Activated CD4-positive, alpha-beta memory T cell treated with anti-CD3 and anti-CD28 coated beads, Interleukin-2, amount 10 ng/mL, durations not matched to agents 7 days and 5 days (primary cell): Measurements from ENCODE around the gene PNPLA2. TPM values are rescaled to one million over a fixed set of nuclear protein-coding genes. Genes with fewer than 3 reads are reported as not detected.

ENCODE experiments used
- CTCF ChIA-PET: fragments of 350-600 bp; sonication (Branson Sonifier 250); formaldehyde crosslinking; loops from one replicate; lab custom pipeline; 2021; ENCODE audit warnings: antibody characterized with exemption, inconsistent platforms; lab: Charles Lee
- POLR2A ChIA-PET: fragments of 350-600 bp; sonication (Branson Sonifier 250); formaldehyde crosslinking; loops from one replicate; lab custom pipeline; 2021; ENCODE audit warnings: antibody characterized with exemption; lab: Charles Lee
- DNase-seq: peaks from one replicate; pipeline ENCODE4 v3.0.0-alpha.2; 2020
- H3K27ac Mint-ChIP-seq: one replicate; pipeline ENCODE4 v1.8.0; 2021; ENCODE audit warnings: mild to moderate bottlenecking, mixed read lengths
- H3K27me3 Mint-ChIP-seq: one replicate; pipeline ENCODE4 v1.8.0; 2021; ENCODE audit warnings: mixed read lengths
- H3K36me3 Mint-ChIP-seq: one replicate; pipeline ENCODE4 v1.8.0; 2021; ENCODE audit warnings: low read depth, mixed read lengths
- H3K4me1 Mint-ChIP-seq: one replicate; pipeline ENCODE4 v1.8.0; 2021; ENCODE audit warnings: mixed read lengths
- H3K4me3 Mint-ChIP-seq: one replicate; pipeline ENCODE4 v1.8.0; 2021; ENCODE audit warnings: mild to moderate bottlenecking, mixed read lengths
- H3K9me3 Mint-ChIP-seq: one replicate; pipeline ENCODE4 v1.8.0; 2021; ENCODE audit warnings: mixed read lengths
- total RNA-seq, 2 experiments: library from RNA; stranded (reverse); gene quantifications; one replicate each; pipeline ENCODE4 v1.2.3, GENCODE V29; 2021

PNPLA2 gene
- total RNA-seq, 2 experiments from 2014 or later: 66.8 to 70.9 TPM

DNA sequence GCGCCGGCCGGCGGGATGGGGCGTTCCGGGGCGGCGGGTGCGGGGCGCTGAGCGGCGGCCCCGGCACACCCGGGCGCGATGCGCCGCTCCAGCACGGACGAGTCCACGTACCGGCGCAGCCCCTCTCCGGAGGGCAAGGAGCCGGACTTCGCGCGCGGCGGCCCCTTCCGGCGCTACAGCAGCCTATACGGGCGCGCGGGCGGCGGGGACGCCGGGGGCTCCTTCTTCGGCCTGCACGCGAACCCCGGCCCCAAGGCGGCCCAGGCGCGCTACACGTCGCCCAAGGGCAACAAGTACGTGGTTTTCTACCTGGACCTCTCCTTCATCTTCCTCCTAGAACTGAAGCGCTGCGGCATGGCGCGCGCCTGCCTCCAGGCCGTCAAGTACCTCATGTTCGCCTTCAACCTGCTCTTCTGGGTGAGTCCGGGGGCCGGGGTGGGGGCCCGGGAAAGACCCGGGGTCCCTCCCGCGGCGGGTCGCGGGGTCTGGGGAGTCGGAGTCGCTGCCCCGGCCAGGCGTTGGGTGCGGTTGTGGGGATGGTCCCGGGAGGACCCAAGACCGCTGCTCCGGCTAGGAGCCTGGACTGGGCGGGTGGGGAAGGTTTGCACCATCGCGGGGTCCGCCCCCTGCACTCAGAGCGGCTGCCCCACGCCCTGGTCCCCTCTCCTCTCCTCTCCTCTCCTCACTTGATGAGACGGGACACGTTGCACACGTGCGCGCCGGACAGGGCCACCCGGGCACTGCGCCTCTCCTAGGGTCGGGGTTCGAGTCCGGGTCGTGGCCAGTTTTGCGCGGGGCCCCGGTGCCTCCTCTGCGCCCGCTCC, 31.4 kb downstream of the PNPLA2 start:
- H3K4me1 Mint-ChIP-seq: peaks cover 7% of the 10 kb centered on the region
- H3K27me3 Mint-ChIP-seq: peaks cover 11% of the 10 kb centered on the region
- peak overlapping the region; percentile 50 for H3K4me3 Mint-ChIP-seq
- DNase-seq: no peak
- no peaks in the 10 kb centered on the region for H3K9me3 Mint-ChIP-seq
- H3K27ac Mint-ChIP-seq: no peak overlapping the region
- POLR2A ChIA-PET: interaction anchor here (1.6 kb wide), 1 partner anchor 8 kb away, joined by 5 read pairs; the partner anchor contains the start of genes POLR2L and TSPAN4
- no peaks in the 10 kb centered on the region for H3K36me3 Mint-ChIP-seq
- CTCF ChIA-PET: interaction anchor here (1.4 kb wide), 1 partner anchor 201 kb away, joined by 6 read pairs; no protein-coding TSS in a partner anchor

DNA sequence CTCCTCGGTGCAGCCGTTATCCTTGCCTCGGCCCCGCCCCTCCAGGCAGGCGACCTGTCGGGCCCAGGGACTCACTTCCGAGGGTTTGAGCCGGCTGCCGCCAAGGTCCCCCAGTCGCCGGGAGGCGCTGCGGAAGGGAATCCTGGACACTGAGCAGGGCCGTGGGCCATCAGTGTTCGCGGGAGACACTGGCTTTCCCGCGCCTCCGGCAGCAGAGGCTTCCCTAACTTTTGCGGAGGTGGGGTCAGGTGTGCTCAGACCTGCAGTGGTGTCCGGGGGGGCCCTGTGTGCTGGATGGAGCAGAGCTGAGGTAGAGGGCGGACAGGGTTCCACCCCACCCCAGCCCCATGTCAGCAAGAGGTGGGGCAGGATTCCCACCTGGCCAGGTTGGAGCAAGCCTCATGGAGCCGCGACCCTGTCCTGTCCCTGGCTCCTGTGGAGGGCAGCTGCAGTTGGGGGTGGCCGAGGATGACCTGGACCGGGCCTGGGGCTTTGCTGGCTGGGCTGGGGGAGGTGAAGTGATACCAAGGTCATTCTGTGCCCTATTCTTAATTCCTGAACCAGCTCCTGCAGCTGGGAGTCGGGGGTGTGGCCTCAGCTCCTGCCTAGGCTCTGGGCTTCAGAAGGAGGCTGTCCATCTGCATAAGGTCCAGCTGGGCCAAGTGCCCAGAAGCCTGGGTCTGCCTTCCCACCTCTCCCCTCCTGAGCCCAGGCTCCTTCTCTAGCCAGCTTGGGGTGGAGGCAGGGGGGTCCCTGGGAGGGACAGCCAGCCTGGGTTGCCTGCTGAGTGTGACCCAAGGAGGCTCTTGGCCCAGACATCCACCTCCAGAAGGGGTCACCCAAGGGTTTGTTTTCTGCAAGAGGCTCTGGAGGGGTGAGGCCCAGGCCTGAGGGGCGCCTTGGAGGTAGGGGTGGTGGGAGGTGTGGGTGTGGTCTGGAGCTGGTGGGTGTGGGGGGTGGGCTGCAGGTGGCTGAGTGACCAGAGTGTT, 32.4 kb downstream of the PNPLA2 start:
- no peaks in the 10 kb centered on the region for H3K36me3 Mint-ChIP-seq
- POLR2A ChIA-PET: interaction anchor here (0.6 to 1.6 kb wide), 2 partner anchors 9 to 11 kb away, joined by 4 to 5 read pairs; partner anchors contain the start of genes POLR2L and TSPAN4

DNA sequence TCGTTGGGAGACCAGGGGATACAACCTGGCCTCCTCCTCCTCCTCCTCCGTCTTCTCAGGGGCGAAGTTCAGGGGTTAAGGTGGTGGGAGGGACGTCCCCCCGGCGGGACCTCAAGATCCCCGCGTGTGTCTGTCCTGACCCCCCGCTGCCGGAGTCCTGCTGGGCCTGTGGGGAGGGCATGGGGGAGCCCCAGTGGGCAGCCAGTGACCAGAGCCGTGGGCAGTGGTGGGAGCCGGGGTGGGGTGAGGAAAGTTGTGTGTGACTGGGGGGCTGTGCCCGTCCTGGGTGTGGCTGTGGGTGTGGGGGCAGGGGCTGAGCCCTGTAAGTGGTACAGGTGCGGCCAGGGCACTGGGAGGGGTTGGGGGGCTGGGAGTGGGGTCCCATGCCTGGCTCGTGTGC, 34.0 kb downstream of the PNPLA2 start:
- ChIA-PET CTCF (no interaction called here), POLR2A (no interaction called here)
- Mint-ChIP-seq H3K27ac (no peak overlapping the region), H3K4me3 (no peak overlapping the region), H3K4me1 (peaks cover 7% of the 10 kb centered on the region), H3K36me3 (no peaks in the 10 kb centered on the region), H3K27me3 (peaks cover 11% of the 10 kb centered on the region), H3K9me3 (no peaks in the 10 kb centered on the region)
- no peak for DNase-seq

More for the DNA sequence above, 32.4 kb downstream of the PNPLA2 start:
- Mint-ChIP-seq H3K27ac (no peak overlapping the region), H3K9me3 (no peaks in the 10 kb centered on the region), H3K4me3 (no peak overlapping the region), H3K27me3 (peaks cover 11% of the 10 kb centered on the region), H3K4me1 (peaks cover 7% of the 10 kb centered on the region)
- CTCF ChIA-PET: interaction anchor here (0.6 to 1.4 kb wide), 3 partner anchors 23 to 200 kb away, joined by 4 to 6 read pairs (median 4); no protein-coding TSS in a partner anchor
- no peak for DNase-seq

DNA sequence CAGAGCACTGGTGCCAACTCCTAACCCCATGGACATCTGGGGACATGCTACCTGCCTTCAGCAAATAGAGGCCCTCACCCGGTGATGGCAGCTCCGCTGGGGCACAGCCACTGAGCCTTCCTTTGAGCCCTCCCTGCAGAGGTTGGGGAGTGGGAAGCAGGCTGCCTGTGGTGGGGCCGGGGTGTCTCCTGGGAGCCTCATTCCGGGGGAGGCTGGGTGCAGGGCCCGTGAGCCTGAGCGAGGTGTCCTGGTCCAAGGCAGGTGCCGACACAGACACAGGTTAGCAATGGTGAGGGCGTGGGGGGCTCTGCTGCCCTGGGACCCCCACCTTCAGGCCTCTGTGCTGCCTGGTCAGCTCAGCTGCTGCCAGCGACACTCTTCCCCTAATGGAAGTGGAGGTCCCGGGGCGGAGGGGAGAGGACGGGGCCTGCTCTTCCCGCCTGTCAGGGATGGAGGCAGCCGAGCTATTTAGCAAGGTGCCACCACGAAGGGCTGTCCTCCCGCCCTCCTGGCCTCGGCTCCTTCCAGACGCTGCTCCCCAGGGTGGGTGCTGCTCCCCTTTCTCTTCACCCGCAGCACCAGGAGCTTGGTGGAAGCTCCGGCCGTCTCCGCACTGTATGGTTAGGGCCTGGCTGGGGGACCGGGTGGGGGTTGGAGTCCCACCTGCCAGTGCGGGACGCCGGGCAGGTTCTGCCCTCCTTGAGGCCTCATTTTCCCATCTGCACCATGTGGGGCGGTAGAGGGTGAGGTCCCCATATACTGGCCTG, 35.2 kb downstream of the PNPLA2 start:
- CTCF ChIA-PET: no interaction called here
- Mint-ChIP-seq H3K4me3 (no peak overlapping the region), H3K27ac (no peak overlapping the region), H3K27me3 (peaks cover 6% of the 10 kb centered on the region), H3K4me1 (peaks cover 1% of the 10 kb centered on the region), H3K36me3 (no peaks in the 10 kb centered on the region), H3K9me3 (no peaks in the 10 kb centered on the region)
- POLR2A ChIA-PET: interaction anchor here (1.0 kb wide), 1 partner anchor 11 kb away, joined by 3 read pairs; the partner anchor contains the start of gene TSPAN4
- no peak for DNase-seq

DNA sequence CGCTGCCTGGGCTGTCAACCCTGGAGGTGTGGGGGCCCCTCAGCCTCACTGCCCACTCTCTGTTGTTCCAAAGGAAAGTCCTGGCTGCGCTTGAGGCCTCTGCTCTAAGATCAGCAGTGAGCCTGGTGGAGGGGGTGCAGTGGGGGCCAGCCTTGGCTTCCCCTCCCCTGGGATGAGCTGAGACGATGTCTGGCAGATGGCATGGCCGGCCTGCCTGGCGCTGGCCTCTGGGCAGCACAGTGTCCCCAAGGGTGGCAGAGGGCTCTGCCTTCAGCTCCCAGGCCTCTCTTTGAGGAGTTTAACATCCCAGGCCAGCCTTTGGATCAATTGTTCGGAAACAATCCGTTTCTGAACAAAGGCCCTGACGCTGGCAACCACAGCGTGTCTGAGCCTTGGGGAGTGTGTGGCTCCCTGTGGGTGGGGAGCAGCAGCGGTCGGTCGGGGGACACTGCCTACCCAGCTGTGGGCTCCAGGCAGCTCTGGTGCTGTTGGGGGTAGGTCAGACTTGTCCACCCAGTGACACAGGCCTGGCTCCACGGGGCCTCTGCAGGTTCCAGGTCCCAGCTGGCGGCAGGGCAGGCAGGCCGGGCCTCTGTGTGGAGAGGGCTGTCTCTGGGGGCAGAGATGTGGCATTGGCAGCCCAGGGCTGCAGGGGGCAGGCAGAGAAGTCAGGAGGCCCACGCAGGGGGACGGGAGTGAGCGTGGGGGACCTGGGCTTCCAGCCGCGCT, 36.1 kb downstream of the PNPLA2 start:
- POLR2A ChIA-PET: interaction anchor here (1.0 kb wide), 1 partner anchor 12 kb away, joined by 3 read pairs; the partner anchor contains the start of gene TSPAN4
- no peaks in the 10 kb centered on the region for H3K4me1 Mint-ChIP-seq

DNA sequence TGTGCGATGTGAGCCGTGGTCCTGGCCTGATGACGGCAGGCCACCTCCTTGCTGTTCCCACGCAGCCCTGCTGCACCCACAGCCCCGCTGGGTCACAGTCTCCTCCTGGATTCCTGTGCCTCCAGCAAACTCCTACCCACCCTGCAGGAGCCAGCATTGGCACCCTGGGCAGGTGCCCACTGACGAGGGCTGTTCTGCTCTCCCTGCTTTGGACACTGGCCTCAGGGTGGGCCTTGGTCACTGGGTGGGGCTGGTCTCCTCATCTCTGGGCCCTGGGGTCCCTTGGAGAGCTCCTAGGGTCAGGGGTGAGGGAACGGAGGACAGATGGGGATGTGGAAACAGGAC, 36.6 kb downstream of the PNPLA2 start:
- no peak overlapping the region for H3K27ac Mint-ChIP-seq
- H3K4me1 Mint-ChIP-seq: no peaks in the 10 kb centered on the region
- no peaks in the 10 kb centered on the region for H3K9me3 Mint-ChIP-seq
- POLR2A ChIA-PET: no interaction called here
- CTCF ChIA-PET: interaction anchor here (0.7 kb wide), 1 partner anchor 721 kb away, joined by 4 read pairs; no protein-coding TSS in a partner anchor
- DNase-seq: no peak
- no peaks in the 10 kb centered on the region for H3K36me3 Mint-ChIP-seq
- peaks cover 3% of the 10 kb centered on the region for H3K27me3 Mint-ChIP-seq
- H3K4me3 Mint-ChIP-seq: no peak overlapping the region

More for the DNA sequence above, 36.1 kb downstream of the PNPLA2 start:
- H3K27ac Mint-ChIP-seq: no peak overlapping the region
- DNase-seq: no peak
- H3K9me3 Mint-ChIP-seq: no peaks in the 10 kb centered on the region
- H3K4me3 Mint-ChIP-seq: no peak overlapping the region
- H3K36me3 Mint-ChIP-seq: no peaks in the 10 kb centered on the region
- peaks cover 3% of the 10 kb centered on the region for H3K27me3 Mint-ChIP-seq
- CTCF ChIA-PET: no interaction called here

DNA sequence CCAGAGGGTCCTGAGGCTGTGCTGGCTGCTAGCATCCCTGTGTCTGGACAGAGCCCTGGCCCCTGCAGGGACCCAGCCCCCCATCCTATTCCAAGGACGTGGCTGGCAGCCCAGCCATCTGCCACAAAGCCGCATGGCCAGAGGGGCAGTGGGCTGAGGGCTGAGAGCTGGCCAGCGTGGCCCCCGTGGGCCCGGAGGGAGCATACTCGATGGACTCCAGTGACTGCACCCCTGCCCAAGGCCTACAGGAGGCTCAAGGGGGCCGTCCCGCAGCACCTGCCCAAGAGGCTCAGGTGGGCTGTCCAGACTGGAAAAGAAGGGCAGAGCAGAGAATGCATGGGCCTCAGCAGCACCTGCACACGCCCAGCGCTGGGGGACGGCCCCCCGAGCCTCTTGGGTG, 37.1 kb downstream of the PNPLA2 start:
- no peaks in the 10 kb centered on the region for H3K4me1 Mint-ChIP-seq
- H3K27ac Mint-ChIP-seq: no peak overlapping the region
- H3K9me3 Mint-ChIP-seq: no peaks in the 10 kb centered on the region
- ChIA-PET POLR2A (no interaction called here), CTCF (interaction anchor here (0.7 kb wide), 1 partner anchor 721 kb away, joined by 4 read pairs; no protein-coding TSS in a partner anchor)
- H3K36me3 Mint-ChIP-seq: no peaks in the 10 kb centered on the region
- H3K4me3 Mint-ChIP-seq: no peak overlapping the region
- no peak for DNase-seq
- peaks cover 3% of the 10 kb centered on the region for H3K27me3 Mint-ChIP-seq

DNA sequence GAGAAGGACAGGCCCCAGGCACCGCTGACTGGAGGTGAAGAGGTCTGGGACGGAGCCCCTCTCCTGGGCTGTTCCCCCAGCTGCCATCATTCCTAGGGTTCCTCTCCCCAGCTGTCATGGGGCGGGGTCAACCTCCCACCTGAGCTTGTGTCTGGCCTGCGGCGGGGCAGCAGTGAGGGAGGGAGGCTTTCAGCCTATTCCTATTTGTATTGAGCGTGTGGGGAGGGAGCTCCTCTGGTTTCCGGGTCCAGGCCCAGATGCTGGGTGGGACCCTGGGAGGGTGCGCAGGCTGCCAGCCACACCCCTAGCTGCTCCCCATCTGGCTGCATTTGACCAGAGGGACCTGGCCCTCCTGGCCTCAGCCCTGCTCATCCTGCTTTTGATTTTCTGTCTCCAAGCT, 37.7 kb downstream of the PNPLA2 start:
- CTCF ChIA-PET: interaction anchor here (2.6 kb wide), 1 partner anchor 8 kb away, joined by 10 read pairs; no protein-coding TSS in a partner anchor
- Mint-ChIP-seq H3K4me1 (no peaks in the 10 kb centered on the region), H3K4me3 (no peak overlapping the region), H3K27me3 (peaks cover under 1% of the 10 kb centered on the region), H3K36me3 (no peaks in the 10 kb centered on the region), H3K27ac (no peak overlapping the region), H3K9me3 (no peaks in the 10 kb centered on the region)
- DNase-seq: no peak
- POLR2A ChIA-PET: no interaction called here

DNA sequence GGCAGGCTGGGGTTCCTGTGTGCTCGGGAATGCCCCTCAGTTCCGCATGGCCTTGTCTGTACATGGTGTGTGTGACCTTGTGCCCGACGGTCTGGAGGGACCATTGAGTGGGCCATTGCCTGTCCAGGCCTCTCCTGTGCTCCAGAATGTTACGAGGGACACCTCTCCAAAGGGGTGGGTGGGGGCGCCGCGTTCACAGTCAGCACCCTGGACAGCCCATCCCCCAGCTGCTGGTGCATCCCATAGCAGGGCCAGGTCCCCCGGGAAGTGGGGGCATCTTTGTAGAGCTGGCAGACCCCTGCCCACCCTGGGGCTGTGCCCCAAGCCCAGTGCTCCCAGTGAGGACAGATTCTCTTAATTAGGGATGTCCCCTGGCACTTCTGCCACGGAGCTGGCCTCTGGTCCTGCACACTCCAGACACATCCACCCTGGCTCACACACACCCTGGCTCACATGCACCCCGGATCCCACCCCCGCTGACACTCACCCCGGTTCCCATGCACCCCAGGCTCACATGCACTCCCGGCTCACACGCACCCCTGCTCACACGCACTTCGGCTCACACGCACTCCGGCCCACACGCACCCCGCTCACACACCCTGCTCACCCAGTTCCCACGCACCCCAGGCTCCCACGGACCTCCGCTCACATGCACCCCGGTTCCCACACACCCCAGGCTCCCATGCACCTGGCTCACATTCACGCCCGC, 39.5 kb downstream of the PNPLA2 start:
- Mint-ChIP-seq H3K4me3 (no peak overlapping the region), H3K36me3 (no peaks in the 10 kb centered on the region), H3K27ac (no peak overlapping the region), H3K27me3 (no peaks in the 10 kb centered on the region), H3K9me3 (no peaks in the 10 kb centered on the region), H3K4me1 (no peaks in the 10 kb centered on the region)
- CTCF ChIA-PET: interaction anchor here (2.6 kb wide), 1 partner anchor 10 kb away, joined by 10 read pairs; no protein-coding TSS in a partner anchor
- DNase-seq: no peak
- POLR2A ChIA-PET: no interaction called here

DNA sequence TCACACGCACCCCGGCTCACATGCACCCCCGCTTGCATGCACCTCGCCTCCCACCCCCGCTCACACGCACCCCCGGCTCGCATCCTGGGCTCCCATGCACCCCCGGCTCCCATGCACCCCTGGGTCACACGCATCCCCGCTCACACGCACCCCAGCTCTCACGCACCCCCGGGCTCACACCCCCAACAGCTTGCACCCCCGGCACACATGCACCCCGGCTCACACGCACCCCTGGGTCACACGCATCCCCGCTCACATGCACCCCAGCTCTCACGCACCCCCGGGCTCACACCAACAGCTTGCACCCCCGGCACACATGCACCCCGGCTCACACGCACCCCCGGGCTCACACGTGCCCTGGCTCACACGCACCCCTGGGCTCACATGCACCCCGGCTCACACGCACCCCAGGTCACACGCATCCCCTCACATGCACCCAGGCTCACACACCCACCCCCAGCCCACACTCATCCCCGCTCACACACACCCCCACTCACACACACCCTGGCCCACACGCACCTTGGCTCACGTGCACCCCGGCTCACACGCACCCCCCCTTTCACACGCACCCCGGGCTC, 40.1 kb downstream of the PNPLA2 start:
- H3K4me1 Mint-ChIP-seq: no peaks in the 10 kb centered on the region
- H3K27ac Mint-ChIP-seq: no peak overlapping the region
- H3K27me3 Mint-ChIP-seq: no peaks in the 10 kb centered on the region
- DNase-seq: no peak
- CTCF ChIA-PET: interaction anchor here (2.6 kb wide), 1 partner anchor 11 kb away, joined by 10 read pairs; no protein-coding TSS in a partner anchor
- H3K9me3 Mint-ChIP-seq: no peaks in the 10 kb centered on the region
- POLR2A ChIA-PET: no interaction called here
- H3K36me3 Mint-ChIP-seq: no peaks in the 10 kb centered on the region
- H3K4me3 Mint-ChIP-seq: no peak overlapping the region
